ENCODE data around the gene CEACAM19.
"Not testable (repeated sequence)": the region's sequence is repeated elsewhere in the genome, so short reads cannot be mapped to it uniquely, and the experiment has no call there.

The CEACAM19 gene

DNA sequence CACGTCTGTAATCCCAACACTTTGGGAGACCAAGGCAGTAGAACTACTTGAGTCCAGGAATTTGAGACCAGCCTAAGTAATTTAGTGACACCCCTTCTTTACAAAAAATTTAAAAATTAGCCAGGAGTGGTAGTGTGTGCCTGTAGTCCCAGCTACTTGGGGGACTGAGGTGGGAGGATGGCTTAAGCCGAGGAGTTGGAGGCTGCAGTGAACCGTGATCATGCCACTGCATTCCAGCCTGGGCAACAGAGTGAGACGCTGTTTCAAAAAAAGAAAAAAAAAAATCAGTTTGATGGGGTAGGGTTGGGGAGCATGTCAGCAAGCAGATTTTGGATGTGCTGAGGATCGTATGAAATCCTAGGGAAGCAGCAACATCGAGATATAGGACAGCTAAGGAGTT is 4.2 kb downstream of the CEACAM19 start:
- in situ Hi-C loops (cut with MboI; ENCODE audit: low pct_unique_long_range_greater_than_20kb, low sequenced_read_pairs, unreplicated experiment) = no loop called here
- no peak for DNase-seq (ENCODE audit: low spot score)
- TF ChIP-seq, protein P1, sequence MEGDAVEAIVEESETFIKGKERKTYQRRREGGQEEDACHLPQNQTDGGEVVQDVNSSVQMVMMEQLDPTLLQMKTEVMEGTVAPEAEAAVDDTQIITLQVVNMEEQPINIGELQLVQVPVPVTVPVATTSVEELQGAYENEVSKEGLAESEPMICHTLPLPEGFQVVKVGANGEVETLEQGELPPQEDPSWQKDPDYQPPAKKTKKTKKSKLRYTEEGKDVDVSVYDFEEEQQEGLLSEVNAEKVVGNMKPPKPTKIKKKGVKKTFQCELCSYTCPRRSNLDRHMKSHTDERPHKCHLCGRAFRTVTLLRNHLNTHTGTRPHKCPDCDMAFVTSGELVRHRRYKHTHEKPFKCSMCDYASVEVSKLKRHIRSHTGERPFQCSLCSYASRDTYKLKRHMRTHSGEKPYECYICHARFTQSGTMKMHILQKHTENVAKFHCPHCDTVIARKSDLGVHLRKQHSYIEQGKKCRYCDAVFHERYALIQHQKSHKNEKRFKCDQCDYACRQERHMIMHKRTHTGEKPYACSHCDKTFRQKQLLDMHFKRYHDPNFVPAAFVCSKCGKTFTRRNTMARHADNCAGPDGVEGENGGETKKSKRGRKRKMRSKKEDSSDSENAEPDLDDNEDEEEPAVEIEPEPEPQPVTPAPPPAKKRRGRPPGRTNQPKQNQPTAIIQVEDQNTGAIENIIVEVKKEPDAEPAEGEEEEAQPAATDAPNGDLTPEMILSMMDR (IDR thresholded peaks at IDR 0.05; ENCODE audit: extremely low read depth, insufficient read depth, missing control alignments) = no peak

DNA sequence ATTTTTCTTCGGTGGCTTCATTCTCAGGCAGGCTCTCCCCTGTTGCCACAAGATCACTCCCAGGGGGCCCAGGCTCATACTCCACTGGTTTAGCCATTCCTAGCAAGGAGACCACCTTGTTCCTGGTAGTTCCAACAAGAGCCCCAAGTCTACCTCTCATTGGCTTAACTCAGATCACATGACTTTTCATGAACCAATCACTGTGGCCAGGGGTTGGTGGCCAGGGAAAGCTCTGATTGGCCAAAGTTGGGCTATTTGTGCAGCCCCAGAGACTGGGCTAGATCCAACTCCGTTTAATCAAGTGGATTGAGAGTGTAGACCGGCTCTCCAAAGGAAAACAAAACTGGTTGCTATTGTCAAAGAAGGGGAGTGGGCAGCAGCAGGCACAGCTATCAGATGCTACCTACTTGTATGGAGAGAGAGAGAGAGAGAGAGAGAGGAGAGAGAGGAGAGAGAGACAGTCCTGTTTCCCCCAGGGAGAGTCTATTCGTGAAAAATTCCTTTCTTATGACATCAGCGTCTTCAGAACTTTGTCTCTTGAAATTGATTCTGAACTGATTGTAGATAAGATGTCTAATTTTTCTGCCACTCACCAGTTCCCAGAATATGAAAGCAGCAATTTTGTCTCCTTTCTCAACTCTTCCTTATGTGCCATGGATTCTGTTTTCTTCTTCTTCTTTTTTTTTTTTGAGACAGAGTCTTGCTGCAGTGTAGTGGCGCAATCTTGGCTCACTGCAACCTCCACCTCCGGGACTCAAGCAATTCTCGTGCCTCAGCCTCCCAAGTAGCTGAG is 5.9 kb downstream of the CEACAM19 start:
- TF ChIP-seq, protein P1 (IDR thresholded peaks at IDR 0.05; ENCODE audit: extremely low read depth, insufficient read depth, missing control alignments) = no peak
- DNase-seq (ENCODE audit: low spot score) = no peak
- in situ Hi-C loops (cut with MboI; ENCODE audit: low pct_unique_long_range_greater_than_20kb, low sequenced_read_pairs, unreplicated experiment) = no loop called here

DNA sequence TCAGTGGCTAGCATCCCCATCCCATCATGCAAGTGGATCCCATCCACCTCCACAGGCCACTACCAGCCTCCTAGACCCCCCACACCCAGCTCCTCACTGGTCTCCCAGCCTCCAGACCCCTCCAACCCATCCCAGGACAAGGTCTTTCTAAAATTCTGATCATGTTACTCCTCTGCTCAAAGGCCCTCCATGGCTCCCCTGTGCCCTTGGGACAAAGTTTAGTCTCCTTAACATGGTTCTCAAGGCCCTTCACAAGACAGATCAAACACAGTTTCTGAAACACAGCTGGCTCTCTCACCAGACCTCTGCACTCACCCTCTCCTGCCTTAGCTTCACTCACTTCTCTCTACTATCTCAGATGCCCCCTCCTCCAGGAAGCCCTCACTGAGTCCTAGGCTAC is 9.3 kb downstream of the CEACAM19 start:
- TF ChIP-seq, protein P1 (IDR thresholded peaks at IDR 0.05; ENCODE audit: extremely low read depth, insufficient read depth, missing control alignments) = no peak
- in situ Hi-C loops (cut with MboI; ENCODE audit: low pct_unique_long_range_greater_than_20kb, low sequenced_read_pairs, unreplicated experiment) = no loop called here
- no peak for DNase-seq (ENCODE audit: low spot score)

DNA sequence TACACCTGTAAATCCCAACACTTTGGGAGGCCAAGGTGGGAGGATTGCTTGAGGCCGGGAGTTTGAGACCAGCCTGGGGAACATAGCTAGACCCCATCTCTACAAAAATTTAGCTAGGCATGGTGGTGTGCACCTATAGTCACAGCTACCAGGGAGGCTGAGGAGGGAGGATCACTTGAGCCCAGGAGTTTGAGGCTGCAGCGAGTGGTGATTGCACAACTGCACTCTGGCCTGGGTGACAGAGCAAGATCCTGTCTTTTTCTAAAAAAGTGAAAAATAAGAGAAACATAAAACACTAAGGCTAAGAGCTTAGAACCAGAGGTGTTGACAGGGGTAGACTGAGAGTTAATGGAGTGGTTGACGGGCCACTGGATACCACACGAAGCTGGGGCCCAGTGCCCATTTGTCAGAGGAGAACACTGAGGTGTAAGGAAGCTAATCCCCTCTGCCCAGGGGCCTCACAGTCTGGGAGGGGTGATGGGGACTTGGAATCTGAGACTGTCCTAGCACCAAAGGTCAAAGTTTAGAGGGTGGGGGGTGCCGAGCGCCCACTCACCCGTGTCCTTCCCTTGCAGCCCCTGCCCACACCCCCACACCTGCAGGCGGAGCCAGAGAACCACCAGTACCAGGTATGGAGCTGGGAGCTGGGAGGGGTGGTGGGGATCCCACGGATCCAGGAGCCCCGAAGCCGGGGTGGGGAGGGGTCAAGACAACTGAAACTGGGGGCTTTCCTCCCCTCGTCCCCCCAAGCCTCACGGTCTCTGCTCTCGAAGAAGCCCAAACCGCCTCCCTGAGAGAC is 10.9 kb downstream of the CEACAM19 start:
- TF ChIP-seq, protein P1 (IDR thresholded peaks at IDR 0.05; ENCODE audit: extremely low read depth, insufficient read depth, missing control alignments) = no peak
- DNase-seq (ENCODE audit: low spot score) = no peak
- in situ Hi-C loops (cut with MboI; ENCODE audit: low pct_unique_long_range_greater_than_20kb, low sequenced_read_pairs, unreplicated experiment) = no loop called here

DNA sequence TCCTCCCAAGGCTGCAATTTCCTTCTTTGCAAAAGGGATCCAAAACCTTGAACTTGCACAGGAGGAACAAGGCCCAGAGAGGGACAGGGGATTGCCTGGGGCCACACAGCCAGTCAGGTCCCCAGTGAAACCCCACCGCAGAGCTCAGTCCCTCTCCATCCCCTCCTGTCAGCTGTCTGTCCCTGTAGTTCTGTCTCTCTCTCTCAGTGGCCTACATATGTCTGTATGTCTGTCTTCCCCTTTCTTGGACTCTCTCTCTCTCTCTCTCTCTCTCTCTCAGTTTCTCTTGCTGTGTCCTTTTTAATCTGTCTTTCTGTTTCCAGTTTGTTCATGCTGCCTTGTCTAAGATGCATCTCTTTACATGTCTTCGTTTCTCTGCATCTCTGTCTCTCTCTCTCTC is 11.5 kb downstream of the CEACAM19 start:
- in situ Hi-C loops (cut with MboI; ENCODE audit: low pct_unique_long_range_greater_than_20kb, low sequenced_read_pairs, unreplicated experiment) = no loop called here
- TF ChIP-seq, protein P1 (IDR thresholded peaks at IDR 0.05; ENCODE audit: extremely low read depth, insufficient read depth, missing control alignments) = no peak
- DNase-seq (ENCODE audit: low spot score) = no peak

DNA sequence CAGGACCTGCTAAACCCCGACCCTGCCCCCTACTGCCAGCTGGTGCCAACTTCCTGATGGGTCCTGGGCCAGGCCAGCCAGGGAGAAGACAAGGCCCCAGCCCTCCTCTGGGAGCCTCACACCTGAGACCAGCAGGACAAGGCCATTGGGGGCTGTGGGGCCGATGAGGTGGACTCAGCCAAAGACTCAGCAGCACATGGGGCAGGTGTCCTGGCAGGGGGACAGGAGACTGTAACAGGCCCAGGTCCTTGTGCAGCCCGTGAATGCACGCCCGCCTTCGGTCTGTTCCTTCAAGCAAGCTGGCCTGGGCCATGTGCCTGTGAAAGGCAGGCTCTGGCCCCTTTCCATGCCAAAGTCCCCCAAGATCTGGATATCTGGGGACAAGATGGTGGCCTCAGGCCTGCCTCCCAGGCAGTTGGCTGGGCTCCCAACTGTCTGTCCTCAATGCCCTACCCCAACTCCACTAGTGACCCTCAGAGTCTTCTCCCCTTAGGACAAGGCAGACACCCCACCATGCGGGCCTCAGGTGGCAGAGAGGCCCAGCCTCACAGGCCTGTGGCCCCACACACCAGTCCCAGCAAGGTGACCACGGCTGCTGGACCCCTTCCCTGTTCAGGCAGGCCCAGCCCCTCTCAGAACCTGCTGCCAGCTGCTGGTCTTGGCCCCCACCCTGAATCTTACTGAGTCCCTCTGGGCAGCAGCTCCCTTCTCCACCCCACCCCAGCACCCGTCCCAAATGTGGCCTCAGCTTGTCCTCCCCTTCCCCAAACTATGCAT is 12.3 kb downstream of the CEACAM19 start:
- no peak for DNase-seq (ENCODE audit: low spot score)
- in situ Hi-C loops (cut with MboI; ENCODE audit: low pct_unique_long_range_greater_than_20kb, low sequenced_read_pairs, unreplicated experiment) = no loop called here
- TF ChIP-seq, protein P1 (IDR thresholded peaks at IDR 0.05; ENCODE audit: extremely low read depth, insufficient read depth, missing control alignments) = no peak

DNA sequence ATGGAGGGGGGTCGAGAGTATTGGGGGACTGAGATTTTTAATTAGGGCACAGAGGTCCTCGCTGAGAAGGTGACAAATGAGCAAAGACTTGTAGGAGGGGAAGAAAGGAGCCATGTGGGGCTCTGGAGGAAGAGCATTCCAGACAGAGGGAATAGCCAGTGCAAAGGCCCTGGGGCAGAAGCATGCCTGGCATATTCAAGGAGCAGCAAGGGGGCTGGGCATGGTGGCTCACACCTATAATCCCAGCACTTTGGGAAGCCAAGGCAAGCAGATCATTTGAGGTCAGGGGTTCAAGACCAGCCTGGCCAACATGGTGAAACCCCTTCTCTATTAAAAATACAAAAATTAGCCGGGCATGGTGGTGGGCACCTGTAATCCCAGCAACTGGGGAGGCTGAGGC is 13.1 kb downstream of the CEACAM19 start:
- in situ Hi-C loops (cut with MboI; ENCODE audit: low pct_unique_long_range_greater_than_20kb, low sequenced_read_pairs, unreplicated experiment); DNase-seq (ENCODE audit: low spot score): not testable (repeated sequence)

Measured in GM13977 (cell line).